ENCODE measurements around the gene KCNJ12.
"Not testable (repeated sequence)": the region's sequence is repeated elsewhere in the genome, so short reads cannot be mapped to it uniquely, and the experiment has no call there.

DNA sequence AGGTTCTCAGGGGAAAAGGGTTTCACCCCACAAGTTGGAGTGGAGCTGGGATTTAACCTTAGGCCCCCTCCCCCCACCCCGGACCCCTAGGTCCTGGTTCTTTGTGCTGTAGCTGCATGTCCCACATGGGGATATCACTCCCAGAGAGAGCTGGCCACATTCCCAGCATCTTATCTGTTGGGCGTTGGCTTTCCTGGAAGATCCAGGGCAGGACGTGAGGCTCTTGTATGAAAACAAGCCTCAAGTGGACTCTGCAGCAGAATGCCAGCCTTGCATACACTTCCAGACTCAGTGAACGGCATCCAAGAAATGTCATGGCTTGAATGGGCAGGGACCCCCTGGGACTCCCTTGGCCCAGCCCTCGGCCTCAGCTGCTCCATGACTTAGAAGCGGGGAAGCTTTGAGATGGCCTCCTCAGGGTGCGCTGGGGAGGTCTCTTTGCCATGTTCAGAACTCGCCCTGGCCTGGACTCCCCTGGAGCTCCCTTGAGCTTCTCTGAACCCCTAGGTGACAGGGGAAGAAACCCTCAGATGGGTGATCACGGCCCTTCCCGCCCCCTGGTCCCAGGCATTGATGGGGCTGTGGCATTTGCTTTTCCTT lies 29.4 kb upstream of the KCNJ12 start:
- TF ChIP-seq, protein P1, sequence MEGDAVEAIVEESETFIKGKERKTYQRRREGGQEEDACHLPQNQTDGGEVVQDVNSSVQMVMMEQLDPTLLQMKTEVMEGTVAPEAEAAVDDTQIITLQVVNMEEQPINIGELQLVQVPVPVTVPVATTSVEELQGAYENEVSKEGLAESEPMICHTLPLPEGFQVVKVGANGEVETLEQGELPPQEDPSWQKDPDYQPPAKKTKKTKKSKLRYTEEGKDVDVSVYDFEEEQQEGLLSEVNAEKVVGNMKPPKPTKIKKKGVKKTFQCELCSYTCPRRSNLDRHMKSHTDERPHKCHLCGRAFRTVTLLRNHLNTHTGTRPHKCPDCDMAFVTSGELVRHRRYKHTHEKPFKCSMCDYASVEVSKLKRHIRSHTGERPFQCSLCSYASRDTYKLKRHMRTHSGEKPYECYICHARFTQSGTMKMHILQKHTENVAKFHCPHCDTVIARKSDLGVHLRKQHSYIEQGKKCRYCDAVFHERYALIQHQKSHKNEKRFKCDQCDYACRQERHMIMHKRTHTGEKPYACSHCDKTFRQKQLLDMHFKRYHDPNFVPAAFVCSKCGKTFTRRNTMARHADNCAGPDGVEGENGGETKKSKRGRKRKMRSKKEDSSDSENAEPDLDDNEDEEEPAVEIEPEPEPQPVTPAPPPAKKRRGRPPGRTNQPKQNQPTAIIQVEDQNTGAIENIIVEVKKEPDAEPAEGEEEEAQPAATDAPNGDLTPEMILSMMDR (conservative IDR thresholded peaks at IDR 0.05 in 1 of 2, IDR thresholded peaks at IDR 0.05 in 1 of 2; ENCODE audit: extremely low read depth in 1 of 2, insufficient read depth in 1 of 2, low read depth in 1 of 2, low read length in 2 of 2), result not testable (repeated sequence)
- TF ChIP-seq EZH2 (IDR thresholded peaks at IDR 0.05; ENCODE audit: borderline replicate concordance, low read length), result not testable (repeated sequence)
